HG02610 (cell line): ENCODE results near the gene EXOSC3.

Experiments
- ATAC-seq: cut with Tn5 transposase; IDR thresholded peaks from one replicate; pipeline ENCODE4 v1.9.1; 2021; ENCODE audit warnings: mild to moderate bottlenecking, moderate library complexity; ENCODE audit not compliant: unreplicated experiment

The EXOSC3 gene

DNA sequence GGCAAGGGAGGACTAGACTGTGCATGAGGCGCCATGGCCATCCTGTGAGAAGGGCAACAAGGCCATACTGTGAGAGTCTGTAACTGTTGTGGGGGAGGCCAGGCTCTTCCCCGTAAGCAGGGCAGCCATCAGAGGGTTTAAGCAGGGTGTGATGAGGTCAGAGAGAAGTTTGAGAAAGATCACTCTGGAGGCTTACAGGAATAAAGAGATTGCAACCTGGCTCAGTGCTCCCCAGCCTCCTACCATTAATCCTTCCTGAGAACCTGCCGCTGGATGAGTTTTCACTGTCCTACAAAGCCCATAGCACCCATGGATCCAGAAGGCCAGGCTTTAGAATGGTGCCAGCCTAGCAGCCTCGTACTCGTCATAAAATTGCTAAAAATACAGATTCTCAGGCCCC lies 45.6 kb downstream of the EXOSC3 start:
- ATAC-seq: no peak

DNA sequence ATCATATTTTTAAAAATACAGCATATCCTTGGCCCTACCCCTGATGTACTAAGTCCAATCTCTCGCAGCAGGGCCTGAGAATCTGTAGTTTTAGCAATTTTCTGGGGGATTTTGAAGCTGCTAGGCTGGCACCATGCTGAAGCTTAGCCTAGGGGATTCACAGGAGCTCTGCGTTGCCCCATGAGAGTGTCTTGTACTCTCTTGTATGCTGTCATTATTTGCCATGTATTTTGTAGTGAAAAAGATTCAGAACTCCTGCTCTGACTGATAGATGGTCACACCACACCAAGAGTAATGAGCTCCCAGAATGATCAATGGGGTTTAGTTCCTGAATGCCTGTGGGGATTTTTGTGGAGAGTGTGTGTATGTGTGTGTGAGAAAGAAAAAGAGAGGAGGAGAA lies 51.9 kb downstream of the EXOSC3 start:
- ATAC-seq: no peak

DNA sequence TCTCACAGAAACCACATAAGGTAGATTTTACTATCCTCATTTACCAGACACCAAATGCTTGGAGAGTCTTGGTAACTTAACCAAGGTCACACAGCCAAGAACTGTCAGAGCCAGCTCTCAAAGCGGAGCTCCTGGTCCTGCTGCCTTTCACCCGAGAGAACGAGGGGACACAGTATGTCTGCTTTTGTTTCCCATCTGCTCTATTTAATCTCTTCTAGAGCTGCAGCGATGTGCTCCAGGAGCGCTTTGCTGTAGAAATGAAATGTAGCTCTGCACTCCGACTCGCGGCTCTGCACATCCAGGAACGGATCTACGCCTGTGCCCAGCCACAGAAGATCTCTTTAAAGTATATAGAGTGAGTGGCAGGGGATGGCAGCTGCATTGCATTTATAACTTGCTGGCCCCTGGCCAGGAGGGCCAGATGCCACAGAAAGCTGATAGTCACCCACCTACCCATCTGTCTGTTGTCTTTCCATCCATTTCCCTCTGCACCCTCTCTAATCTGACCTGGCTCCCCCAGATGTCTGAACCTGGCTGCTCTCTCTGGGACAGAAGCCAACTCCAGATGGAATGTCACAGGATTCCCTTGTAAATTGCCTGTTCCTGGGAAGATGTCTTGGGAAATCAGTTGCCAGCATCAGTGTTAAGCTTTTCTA lies 52.6 kb downstream of the EXOSC3 start:
- no peak for ATAC-seq

DNA sequence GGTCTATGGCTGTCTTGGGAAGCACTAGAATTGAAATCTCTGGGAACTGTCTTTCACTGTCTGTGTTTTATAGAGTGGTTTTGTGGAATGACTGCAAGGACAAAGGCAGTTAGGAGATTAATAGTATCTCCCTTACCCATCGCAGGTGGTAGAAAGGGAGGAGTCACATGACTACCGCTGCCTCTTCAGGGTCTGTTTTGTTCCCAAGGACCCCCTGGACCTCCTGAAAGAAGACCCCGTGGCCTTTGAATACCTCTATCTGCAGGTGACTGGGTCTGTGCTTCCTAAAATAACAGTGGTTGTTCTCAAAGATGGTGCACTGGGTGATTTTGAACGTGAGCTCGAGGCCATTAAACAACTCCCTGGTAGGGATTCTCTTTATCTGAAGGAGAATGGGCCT lies 54.0 kb downstream of the EXOSC3 start:
- ATAC-seq: no peak

DNA sequence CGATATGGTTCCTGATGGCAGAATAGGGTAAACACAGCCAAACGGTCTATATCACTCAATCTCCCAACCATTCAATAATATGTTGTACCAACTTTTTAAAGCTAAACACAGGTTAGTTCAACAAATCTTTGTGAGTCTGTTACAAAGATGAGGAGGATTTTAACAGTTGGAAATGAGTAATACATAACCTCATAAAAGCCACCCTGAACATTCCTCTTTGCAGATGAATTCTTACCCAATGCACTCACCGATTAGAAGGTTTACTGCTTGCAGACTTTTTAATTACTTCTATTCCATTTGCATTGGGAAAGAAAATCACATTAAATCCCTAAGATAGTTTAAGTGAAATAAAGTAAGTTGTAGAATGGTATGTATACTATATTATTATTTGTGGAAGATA lies 54.6 kb downstream of the EXOSC3 start:
- ATAC-seq: no peak
